Stromal cell of bone marrow (primary cell): ENCODE measurements around the gene SMOC2.

Experiments
- DNase-seq: peaks from one replicate; pipeline ENCODE4 v3.0.0-alpha.2; 2012; ENCODE audit warnings: low read depth

Gene SMOC2

DNA sequence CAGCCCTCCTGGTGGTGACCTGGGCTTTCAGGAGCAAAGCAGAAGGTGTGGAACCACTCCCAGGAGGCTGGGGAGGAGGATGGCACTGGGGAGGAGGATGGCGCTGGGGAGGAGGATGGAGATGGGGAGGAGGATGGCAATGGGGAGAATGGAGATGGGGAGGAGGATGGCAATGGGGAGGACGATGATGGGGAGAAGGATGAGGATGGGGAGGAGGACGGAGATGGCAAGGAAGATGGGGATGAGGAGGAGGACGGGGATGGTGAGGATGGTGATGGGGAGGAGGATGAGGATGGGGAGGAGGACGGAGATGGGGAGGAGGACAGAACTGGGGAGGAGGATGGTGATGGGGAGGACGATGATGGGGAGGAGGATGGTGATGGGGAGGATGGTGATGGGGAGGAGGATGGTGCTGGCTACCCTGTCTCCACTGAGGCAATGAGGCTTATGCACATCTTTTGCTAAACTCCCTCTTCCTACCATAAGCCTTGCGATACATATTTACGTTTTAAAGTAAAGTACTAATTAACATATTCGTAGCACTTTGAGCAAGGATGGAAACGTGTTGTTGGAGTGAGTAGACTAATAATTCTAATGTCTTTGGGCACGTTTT lies 7.4 kb downstream of the SMOC2 start:
- no peak for DNase-seq

DNA sequence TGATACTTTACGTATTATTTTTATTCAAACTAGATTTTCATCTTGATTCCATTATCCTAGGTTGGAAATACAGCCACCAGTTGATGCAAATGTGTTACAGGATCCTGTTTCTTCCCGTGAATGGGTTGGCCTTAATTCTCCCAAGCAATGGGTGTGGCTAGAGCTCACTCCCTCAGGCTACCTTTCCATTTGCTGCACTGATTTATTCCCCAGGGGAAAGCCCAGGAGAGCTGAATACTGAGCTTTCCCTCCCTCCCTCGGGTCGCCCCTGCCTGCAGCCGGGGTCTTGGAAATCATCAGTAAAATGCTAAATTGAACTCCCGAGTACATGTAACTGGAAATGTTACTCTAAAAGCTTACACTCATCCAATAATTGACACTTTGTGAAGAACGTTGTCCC lies 9.9 kb downstream of the SMOC2 start:
- DNase-seq, result no peak

DNA sequence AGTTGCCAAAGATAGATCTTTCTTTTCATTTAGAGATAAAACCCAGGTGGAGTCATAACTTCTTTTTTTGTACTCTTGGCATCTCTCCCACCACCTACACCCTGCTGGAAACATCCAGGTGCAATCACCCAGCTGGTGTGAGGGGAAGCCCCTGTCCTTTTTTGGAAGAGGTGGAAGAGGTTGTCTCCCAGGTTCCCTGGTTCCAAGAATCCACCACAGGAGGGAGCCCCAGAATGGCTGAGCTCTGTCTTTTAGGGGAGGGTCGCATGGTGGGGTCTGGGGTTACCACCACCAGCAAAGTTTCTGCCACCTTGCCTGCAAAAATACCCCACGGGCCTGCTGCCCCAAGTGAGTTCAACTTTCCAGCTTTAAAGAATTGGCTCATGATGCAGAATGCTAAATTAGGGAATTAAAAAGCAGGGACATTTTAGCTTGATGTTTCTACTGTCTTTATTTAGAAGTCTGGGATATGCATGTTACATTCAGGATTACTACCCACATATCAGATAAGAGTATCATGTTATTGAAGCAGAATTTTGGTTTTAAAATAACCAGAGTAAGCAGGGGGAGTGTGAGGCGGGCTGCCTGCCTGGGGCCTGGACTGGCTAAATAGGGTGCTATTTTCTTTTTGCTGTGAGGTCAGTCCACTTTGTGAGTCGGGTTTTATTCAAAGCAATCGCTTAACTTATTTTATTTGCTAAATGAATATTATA lies 11.0 kb downstream of the SMOC2 start:
- DNase-seq, result no peak

DNA sequence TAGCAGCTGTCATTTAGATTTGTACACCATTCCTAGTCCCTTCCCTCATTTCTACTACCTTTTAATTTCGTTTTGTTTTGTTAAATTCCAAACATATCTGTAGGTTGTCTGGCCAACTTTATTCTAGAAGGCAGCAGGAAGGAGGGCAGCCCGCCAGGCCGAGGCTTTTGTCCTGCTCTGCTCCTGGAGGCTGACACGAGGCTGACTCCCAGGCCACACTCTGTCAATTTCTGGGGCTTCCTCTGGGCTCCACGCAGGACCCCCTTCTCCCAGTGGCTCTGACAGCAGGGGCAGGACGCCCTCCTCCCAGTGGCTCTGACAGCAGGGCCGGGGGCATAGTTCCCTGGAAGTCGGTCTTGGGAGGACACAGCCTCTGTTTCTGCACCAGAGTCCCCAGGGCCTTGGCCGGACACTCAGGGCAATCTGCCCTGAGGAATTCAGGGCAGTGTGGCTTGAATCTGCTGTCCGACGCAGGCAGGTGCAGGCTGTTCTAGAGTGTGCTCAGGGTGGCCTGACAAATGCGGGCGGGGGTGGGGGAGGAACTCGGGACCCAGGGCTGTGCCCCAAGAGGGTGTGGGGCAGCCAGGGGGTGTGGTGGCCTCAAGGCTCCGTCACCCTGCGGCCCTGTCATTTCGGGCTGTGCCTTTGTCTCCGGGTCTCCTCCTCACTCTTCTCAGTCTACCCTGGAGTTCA lies 11.8 kb downstream of the SMOC2 start:
- no peak for DNase-seq

DNA sequence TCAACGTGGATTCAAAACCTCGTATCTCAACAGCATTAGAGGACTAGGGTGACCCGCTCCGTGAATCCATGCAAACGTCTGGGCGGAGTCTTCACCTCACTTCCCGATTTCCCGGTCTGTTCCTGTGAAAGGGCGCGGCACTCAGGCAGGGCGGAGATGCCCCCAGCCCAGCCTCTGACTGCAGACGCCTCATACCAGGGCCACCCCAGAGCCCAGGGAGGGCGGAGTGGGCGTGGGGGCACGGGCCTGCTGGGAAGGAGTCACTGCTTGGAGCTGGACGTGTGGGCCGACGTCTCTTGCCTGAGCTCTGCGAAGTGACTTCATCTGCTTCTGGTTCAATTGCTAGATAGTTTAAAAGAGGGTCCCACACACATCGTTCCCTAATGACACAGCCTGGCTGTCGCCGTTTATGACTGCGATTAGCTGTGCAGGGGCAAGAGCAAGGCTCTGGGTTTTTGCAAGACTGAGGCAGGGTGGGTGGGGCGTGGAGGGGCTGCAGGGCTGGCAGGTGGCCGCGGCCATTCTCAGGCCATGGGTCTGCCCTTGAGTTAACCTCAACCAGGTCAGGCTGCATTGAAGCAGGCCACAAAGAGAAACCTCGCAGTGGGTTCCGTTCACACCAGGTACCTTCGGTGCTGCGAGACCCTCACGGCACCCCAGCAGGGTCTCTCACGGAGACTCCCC lies 15.0 kb downstream of the SMOC2 start:
- DNase-seq, result no peak

DNA sequence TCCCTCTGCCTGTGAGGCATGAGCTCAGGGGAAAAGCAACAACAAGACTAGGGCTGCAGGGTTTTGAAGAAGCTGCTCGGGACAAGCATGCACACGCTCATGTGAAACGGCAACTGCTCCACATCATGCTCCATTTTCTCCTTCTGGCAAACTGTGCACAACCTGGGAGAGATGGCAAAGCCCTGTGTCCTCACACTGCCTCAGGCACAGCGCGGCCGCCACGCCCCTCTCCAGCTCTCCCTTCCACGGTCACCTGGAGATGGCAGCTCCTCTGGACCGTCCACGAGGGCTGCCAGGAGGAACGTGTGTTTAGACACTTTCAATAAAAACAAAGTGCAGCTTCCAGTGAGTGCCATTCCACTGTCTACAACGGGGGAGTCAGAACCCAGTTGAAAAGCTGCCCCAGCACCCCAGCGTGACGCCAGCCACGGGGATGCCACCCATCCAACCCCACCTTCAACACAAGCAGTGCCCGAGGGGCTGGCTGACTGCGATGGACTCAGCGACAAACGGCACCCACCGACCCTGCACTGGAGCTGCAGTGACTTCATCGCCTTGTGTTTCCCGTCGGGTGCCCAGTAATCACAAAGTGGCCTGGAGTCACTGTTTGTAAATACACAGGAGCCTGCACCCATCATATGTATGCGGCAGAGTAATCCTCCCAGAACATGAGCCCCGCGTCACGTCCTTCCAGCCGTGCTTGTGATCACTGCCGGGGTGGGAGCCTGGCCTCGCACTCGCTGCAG lies 16.1 kb downstream of the SMOC2 start:
- DNase-seq, result no peak

DNA sequence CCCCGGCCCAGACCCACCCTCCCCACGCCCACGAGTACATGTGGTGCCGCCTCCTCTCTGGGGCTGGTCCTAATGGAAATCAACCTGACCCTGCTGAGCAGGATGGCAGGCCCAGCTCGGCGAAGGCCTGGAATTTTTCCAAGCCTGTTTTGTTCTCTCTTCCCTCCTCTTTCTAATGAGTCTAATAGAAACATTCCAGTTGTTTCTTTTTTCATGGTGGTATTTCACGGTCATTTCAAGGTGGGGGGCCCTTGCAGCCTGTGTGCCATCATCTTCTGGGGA lies 16.6 kb downstream of the SMOC2 start:
- no peak for DNase-seq

DNA sequence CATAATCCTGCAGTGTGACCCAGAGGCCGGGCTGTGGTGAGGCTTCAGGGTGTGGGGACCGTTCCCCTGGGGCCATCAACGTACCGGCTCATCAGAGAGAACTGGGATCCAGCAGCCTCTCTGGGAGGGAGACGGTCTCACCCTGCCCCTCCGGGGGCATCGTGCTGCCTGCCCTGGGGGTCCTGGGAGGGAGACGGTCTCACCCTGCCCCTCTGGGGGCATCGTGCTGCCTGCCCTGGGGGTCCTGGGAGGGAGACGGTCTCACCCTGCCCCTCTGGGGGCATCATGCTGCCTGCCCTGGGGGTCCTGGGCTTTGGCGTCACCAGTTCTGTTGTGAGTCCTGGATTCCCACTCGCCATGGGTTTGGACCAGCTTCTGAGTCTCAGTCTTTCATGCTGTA lies 17.1 kb downstream of the SMOC2 start:
- no peak for DNase-seq

DNA sequence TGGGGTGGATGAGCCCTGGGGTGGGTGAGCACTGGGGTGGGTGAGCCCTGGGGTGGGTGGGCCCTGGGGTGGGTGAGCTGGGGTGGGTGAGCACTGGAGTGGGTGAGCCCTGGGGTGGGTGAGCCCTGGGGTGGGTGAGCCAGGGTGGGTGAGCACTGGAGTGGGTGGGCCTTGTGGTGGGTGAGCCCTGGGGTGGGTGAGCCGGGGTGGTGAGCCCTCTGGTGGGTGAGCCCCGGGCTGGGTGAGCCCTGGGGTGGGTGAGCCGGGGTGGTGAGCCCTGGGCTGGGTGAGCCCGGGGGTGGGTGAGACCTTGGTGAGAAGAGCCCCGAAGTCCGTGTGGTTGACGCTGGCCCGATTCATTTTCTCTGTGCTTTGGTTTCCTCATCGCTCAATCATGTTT lies 18.6 kb downstream of the SMOC2 start:
- DNase-seq, result no peak

DNA sequence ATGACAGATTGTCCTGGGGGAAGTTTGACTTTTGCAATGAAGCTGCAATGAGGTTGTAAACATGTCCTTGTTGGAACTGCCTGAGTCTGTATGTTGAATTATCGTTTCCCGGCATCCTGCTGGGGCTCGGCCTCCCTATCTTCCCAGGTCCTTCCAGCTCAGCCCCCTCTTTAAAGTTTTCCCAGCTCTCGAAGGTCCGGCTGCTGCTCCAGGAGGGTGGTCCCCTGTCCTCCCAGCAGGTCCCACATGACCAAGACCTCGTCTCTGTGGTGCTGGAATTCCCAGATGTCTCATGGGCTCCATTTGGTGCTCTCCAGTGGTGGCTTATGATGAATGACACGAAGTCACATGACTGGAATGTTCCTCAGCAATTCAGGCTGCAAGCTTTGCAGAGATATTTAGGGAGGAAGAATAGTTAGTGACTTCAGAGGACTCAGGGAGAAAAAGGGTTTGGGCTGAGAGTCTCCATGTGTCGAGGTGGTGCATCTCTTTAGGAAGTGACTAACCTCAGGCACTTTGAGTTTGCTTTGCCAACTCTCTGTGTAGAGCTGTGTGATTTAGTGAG lies 21.4 kb downstream of the SMOC2 start:
- DNase-seq, result no peak

DNA sequence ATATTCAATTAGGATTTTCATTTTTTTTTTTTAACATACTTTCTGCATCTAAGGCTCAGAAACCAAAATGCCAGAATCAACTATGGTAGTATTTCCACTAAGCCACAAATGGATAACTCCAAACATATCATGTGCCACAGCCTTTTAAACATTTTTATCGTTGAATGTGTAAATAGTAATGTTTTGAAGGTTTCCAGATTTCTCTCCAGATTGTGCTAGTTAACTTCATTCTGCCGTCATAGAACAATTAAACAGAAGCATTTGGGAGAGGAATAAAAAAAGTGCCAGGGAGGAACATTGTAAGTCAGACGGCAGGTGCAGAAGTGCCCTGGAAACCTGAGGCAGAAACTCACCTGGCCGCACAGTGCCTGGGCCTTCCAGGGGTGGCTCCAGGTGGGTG lies 23.6 kb downstream of the SMOC2 start:
- DNase-seq, result no peak

DNA sequence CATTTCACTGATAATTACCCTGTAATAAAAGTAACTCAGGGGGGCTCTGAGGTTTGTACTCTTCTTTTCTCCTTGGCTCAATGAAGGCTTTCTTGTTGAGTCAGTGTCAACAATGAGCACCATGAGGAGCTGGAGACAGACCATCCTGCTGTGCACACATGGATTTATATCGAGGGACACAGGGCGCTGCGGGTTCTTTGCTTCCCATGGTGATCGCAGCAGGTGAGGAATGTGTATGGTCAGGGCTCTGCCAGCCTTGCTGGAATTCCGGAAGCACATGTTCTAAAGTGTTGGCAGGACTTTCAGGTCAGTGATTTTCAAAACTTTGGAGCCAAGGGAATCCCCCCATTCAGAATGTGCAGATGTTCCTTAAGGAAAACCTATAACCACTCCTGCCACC lies 27.1 kb downstream of the SMOC2 start:
- DNase-seq, result no peak

DNA sequence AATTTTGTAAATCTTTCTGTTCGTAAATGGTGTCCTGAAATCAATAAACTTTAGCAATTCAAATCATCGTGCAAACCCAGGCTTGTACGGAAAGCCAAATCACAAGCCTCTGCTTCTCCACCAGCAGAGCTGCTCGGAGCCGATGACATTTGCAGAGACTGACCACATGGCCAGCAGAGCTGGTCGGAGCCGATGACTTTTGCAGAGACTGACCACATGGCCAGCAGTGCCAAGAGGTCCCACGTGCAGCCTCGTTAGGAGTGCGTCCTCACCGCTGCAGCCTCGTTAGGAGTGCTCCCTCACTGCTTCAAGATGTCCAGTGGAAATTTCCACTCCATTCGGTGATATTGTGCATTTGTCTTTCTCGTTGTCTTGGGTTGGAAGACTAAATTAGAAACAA lies 28.5 kb downstream of the SMOC2 start:
- DNase-seq, result peak; percentile 4

DNA sequence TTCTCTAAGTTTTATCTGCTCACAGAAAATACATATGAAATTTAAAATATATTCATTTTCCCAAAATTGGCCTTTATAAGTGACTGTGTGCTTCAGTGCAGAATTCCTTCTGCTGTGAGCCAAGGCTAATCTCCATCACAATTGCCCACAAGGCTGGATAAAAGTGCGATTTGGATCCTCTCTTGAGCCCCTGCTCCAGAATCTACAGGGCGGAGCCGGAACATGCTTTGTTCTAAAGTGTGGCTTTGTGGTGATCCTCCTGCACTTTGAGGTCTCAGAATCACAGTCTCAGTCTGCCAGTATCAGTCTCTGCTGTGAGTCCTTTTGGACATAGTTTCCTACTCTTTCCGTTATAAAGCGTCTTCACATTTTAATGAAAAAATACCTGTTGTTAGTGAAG lies 28.9 kb downstream of the SMOC2 start:
- no peak for DNase-seq

DNA sequence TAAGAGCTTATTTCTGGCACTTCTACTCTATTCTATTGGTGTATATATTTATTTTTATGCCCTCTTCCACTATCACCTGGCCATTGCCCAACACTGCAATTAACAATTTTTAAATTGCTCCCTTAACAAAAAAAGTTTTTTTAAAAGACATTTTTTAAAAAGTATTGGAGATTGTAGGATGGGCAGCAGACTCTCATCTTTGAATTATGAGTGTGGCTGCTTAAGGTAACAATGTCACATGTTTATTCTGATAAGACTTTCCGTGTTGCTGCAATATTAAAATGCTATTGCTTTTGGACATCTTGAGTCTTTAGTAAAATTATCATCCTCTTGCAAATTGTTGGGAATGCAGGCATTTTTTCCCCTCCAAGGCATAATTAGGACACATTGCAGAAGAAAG lies 31.4 kb downstream of the SMOC2 start:
- DNase-seq, result no peak

DNA sequence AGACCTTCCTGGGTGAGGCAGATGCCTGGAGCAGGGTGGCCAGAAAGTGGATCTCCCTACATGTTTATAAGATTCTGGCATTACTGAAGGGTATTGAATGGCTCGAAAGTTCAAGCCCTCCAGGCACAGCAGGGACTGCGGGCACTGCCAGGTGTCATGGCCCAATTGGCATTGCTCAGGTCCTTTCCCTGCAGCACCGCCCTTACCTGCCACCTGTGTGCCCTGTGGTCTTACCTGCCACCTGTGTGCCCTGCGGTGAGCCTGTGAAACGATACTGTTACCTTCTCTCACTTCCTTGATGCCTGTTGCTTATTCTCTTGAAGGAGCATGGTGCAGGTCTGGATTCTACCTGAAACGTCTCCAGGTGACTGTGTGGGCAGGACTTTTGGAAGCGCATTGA lies 32.2 kb downstream of the SMOC2 start:
- no peak for DNase-seq

DNA sequence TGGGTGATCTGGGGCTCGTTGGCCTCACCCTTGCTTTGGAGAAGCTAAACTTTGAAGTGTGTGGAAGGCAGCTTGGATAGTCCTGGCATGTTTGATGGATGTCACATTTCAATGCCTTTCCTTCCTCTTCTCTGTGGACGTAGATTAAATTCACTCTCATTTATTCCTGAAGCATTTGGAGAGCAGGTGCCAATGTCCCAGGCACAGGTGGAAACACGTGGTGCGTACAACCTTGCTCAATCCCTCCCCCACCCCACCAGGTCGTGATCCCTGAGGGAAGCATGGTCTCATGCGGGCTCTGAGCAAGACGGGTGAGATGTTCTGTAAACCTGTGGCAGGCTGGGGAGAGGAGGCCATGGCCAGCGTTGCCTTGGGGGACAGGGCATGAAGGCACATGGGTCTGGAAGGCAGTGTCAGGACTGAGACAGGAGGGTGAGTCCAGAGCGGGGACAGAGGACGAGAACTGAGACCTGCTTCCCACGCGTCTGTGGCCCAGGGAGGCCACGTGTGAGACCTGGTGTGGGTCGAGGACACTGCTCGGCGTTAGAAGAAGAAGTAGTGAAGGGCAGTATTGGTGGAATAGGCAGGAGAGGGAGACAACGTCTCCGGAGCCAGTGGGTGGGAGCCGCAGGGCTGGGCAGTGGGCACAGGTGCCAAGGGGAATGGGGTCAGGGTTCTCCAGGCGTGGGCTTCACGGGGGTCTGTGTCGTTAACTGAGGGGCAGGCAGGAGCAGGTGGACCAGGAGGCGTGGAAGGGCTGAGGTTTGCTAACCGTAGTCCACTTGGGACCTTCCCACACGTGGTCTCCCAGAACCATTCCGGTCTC lies 34.4 kb downstream of the SMOC2 start:
- no peak for DNase-seq

DNA sequence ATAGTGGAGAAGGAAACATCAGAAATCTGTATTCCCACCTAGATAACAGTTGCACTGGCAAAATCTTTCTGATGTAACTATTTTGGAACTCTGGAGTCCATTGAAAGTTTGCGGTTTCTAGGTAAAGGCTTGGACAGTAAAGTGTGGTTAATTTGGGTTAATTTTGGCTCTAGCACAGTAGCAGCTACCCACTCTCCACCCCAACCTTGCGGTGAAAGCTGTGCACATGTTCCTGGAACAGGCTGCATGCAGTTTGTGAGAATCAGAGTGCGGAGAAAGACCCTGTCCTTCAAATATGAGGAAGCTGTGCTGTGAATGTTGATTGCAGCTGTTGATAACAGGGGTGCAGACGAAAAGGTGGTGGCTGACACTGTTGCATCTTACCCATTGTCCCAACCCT lies 38.4 kb downstream of the SMOC2 start:
- DNase-seq, result no peak

DNA sequence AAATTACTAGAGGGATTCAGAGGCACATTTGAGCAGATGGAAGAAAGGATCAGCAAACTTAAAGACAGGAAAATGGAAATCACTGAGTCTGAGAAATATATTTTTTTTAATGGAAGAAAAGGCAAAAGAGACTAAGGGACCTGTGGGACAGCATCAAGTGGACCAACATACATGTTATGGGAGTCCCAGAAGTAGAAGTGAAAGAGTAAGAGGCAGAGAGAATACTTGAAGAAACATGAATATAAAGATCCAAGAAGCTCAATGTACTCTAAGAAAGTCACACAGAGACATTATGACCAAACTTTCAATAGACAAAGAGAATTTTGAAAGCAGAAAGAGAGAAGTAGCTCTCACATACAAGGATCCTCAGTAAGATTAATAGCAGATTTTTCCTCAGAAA lies 39.5 kb downstream of the SMOC2 start:
- no peak for DNase-seq

DNA sequence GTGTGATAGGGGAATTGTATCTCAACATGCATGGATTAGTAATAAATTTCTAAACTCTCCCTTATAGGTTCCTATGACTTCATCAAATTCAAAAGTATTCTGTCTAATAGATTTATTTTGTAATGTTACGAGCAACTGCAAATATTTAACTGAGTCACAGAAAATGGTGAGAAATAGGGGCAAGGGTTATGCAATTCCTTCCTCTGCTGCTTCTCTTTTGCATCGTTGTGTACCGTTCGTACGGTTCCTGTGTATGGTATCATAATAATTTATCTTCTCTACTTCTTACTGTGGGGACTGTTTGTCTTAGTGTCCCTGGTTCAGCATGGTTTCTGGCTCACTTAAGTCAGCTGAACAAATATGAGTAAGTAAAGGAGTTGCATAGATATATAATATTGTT lies 44.8 kb downstream of the SMOC2 start:
- no peak for DNase-seq

DNA sequence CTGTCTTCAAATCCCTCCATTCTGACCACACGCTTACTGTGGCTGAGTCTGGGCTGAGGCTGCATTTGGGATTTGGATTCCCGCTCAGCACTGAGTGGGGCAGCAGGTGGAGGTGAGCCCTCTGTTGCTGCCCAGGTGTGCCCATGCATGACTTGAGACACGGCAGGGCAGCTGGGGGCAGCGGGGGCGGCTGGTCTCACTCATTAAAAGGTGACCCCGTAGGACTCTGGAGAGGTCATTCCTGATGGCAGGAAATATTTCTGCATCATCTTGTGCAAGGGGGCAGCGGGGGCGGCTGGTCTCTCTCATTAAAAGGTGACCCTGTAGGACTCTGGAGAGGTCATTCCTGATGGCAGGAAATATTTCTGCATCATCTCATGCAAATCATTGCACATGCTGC lies 49.8 kb downstream of the SMOC2 start:
- DNase-seq, result no peak
